NCI-H2171 treated with DMSO at 0.1 percent for 48 hours (cell line): Measurements from ENCODE around the gene USP13.

Experiments
- DNase-seq: peaks from one replicate; lab custom pipeline; 2025; lab: John Stamatoyannopoulos, UW

Gene USP13

GRCh38 chr3:179697736-179698332, 45.0 kb downstream of the USP13 start:
- DNase-seq: no peak

DNA sequence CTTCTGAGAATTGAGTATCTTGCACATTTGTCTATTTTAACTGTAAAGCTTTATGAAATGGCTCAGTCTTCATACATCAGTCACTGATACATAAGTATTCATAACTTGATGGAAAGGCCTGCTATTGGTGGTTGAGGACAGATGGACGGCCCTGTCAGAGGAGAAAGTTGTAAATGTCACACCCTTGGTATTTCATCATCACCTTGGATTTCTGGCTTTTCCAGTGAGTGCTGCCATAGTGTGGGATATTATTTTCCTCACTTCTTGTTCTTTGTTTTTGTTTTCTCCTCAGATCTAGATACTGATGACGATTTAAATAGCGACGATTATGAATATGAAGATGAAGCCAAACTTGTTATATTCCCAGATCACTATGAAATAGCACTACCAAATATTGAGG, 47.9 kb downstream of the USP13 start:
- DNase-seq: no peak

DNA sequence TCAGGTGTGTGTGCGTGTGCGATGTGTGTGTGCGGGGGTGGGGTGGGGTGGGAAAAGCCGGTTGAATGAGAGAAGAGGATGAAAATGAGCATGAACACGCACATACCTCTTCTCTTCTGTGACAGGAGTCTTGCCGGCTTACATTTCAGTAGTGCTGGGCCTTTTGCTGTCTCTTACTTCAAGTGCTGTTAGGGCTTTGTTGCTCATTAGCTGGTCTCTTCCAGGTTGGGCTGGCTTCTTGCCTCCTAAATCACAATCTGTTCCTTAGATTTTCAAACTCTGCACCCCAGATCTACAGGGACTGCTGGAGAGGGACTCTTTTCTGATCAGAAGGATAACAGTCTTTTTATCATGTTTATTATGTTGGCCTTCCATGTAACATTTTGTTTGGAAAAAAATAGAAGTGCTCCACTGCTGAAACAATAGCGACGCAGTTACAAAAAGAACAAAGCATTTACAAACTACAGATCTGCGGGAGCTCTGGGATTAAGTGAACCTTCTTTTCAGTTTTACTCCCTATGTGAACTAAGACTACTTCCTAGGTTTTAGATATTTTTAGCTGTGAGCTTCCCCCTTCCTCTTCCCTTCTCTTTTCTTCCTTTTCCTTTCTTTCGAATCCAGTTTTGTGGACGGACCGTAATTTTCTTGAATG, 48.5 kb downstream of the USP13 start:
- no peak for DNase-seq

GRCh38 chr3:179702271-179702947, 49.6 kb downstream of the USP13 start:
- peak; percentile 78 for DNase-seq

DNA sequence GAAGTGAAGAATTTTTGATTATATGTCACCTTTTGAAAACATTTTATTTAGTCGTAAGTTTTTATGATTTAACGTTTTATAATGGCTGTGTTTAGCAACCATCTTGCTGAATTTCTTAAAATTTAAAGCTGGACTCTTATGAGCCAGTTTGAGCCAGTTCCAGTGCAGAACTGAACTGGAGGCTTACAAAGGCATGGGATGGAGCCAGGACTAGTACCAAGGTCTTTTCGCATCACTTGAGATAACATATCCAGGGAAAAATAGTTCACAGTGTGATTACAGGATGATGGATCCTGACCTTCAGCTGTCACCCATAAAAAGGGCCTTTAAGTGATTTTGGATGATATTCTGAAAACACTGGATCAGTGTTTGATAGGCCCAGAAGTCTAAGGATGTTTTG, 51.0 kb downstream of the USP13 start:
- no peak for DNase-seq

DNA sequence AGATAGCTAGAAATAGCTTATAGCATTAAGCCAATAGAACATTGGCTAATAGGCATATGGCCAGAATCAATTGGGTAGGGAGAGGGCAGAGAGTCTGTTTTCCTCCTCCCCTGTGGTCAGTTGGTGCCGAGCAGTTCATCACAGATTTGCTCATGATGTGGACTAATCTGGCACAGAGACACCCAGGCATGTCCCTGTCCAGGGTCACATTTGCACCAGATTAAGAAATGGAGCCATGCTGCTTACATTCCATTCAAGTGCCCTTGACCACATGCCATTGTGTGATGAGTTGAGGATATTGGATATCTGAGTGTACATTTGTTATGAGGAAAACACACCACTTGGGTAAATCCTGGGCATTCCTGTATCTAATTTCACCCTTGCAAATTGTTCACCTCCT, 53.4 kb downstream of the USP13 start:
- no peak for DNase-seq

DNA sequence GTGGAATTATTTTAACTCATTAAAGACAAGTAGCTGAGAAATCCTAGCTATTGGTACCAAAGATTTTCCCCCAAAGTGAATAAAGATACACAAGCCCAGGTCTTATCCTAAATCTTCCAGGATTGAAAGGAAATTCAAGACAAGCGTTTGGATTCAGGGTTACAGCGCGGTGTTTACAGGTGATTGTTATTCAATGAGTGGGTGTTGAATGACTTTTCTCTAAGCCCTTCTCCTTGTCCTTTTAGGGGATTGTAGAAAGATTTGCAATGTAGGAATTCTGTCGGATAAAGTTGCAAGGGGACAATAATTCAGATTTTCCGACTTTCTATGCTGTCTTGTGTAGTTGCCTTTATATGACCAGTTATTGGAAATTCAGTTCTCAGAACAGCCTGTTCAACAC, 57.2 kb downstream of the USP13 start:
- no peak for DNase-seq

DNA sequence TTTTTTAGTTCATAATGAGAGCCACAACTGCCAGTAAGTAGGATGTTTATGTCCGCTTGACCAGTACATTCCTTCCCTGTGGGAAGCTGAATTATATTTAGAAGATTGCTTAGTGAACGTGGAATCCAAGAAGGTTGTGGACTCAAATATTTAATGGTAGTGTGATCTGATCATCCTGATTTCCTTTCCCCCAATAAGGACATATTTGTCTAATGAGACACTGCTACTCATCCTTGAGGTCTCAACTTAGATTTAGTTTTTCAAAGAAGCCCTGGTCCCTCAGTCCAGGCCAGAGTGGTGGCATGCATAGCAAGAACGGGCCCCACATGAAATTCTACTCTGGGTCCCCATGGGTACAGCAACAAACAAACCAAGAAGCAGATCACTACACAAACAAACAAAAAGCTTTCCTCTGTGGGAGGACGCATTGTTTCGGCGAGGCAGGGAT, 60.8 kb downstream of the USP13 start:
- DNase-seq: no peak

GRCh38 chr3:179715582-179715981, 62.7 kb downstream of the USP13 start:
- DNase-seq: no peak

DNA sequence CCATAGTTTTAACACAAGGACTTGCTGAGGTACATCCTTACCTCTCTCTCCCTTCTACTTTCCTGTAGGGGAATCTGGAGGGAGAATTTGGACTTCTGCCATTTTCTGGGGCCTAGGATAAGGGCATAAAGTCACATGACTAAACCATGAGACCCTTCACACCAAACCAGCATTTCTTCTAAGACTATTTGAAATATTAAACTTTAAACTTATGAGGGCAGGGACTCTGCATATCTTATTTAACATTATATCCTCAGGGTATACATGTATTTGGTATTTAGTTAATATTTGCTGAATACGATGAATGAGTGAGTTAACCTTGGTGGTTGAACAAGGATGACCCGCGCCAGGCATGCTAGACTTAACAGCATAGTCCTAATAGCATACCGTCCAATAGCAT, 63.4 kb downstream of the USP13 start:
- DNase-seq: no peak

- DNase-seq: no peak
Measured at GRCh38 chr3:179716811-179717210, 64.0 kb downstream of the USP13 start.

DNA sequence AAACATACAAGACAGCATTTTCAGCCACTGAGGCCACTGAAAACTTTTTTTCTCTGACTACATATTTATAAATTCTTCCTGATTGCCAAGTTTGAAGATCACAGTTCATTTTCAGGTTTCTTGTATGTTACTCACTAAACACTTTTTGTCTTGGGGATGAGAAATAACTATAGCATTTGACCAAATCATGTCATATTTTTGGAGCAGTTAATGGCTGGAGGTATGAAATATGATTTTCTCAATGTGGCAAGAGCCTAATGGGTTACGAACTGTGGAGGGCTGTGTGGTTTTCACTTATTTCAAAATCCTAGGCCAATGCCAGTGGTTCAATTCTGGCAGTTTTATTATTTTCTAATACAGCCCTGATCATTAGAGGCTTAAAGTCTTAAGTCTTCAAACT, 64.4 kb downstream of the USP13 start:
- no peak for DNase-seq

- no peak for DNase-seq
Measured at GRCh38 chr3:179719048-179719734, 66.4 kb downstream of the USP13 start.

DNA sequence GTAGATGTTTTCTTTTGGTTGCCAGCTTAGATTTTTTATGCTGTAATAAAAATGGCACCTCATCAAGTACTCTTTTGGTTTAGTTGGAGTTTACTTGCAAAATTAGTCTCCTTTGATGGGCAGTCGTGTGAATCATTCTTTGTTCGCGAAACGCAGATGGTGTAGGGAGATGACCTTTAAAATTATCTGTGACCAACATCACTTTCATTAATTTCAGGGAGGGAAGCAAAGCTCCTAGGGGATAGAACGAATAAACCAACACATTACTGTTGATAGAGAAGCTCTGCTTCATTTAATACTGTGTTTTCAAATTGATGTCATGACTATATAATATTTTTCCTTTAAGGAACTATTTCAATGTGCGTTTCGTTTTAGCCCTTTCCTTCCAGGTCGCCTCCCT, 67.4 kb downstream of the USP13 start:
- DNase-seq: no peak

DNA sequence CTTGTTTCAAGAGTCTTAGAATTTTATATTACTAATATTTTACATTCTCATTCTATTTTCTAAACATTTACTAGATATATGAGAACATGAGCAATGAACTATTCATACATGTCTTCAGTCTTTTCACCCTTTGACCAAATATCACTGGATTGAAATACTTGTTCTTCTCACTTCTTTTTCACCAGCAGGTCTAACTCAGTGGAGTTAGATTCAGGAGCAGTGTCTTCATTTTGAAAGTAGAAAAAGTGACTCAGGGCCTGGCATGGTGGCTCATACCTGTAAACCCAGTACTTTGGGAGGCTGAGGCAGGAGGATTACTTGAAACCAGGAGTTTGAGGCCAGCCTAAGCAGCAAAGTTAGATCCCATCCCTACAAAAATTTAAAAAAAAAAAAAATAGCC, 70.8 kb downstream of the USP13 start:
- DNase-seq: no peak

DNA sequence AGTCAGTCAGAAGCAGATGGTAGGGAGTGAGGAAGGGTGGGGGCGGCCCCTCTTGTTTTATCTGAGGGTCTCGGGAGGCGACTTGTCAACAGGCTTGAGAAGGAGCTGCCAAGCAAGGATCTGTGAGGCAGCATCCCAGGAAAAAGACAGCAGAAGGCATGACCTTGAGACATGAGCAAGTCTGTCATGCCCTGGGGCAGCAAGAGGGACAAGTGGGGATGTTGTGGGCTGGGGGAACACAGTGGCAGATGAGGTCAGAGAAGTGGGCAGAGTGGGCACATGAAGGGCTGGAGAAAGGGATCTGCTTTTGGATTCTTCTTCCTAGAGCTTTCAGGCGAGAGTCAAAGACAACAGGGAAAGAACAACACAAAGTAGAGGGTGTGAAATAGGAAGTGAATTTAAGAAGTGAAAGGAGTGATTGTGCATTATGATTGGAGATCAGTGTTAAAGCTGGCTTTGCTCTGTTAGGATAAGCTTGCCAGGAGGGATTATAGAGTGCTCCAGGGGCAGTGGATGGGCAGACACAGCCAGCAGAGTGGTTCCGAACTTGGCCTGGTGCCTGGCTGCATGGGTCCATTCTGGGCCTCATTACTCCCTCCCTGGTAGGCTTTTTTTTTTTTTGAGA, 73.3 kb downstream of the USP13 start:
- DNase-seq: no peak

DNA sequence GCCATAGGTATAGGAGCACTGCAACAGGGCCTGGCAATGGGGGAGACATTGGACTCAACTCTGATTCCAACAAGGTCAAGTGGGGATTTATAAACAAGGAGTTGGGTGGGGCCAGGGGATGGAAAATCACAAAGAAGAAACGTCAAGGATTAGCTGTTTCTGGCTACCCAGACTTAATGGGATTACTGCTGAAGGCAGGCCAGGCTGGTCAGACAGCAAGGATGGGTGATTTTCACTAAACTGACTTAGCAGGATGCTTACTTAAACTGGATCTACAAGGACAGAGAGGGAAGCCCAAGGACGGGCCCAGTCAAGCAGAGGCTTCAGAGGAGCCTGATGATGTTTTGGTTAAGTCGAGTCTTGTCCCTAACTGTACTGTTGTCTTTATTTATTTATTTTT, 76.2 kb downstream of the USP13 start:
- DNase-seq: no peak

DNA sequence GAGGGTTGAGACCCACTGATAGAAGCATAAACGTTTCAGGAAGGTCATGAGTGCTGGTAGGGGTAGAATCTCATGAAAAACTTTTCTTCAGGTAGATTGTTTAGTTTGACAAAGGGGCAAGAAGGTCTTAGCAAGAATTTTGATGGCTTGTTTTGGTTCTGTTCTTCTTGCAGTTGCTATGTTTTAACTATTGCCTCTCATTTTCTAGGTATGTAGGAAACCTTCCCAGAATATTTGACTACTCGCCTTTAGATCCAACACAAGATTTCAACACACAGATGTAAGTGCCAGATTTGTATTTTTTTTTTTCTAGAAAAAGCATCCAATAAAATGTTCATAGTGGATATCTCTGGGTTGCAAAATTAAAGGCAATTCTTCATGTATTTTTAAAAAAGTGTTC, 77.1 kb downstream of the USP13 start:
- DNase-seq: no peak

DNA sequence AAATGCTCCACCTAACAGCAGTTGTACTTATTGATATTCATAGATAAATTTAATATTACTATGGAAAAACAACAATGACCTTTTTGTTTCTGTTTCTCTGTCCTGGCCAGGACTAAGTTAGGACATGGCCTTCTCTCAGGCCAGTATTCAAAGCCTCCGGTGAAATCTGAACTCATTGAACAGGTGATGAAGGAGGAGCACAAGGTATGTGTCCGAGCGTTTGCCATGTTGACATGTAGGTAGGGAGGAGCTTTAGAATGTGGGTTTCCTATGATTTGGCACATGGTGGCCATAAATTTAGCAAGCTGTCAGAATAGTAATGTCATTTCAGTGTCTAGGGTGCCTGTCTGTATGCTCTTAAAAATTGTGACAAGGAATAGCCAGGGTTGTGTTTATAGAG, 77.7 kb downstream of the USP13 start:
- DNase-seq: no peak

DNA sequence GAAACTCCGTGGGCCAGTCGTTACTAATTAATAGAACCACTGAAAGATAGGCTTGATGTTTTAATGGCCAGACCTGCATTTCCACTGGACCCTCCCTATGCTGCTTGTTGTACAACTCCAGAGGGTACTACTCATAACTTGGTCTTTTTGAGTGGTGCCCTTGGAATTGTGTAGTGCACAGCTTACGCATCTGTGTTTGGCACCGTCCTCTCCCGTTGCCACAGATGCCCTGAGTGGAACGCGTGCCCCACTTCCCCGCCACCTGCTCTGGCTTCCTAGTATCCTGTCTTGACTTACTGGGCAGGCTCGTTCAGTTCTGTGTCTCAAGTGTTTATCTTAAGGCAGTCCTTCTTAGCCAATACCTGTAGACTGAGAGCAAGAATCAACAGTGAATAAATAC, 78.7 kb downstream of the USP13 start:
- DNase-seq: no peak

- DNase-seq: no peak
Measured at GRCh38 chr3:179732661-179733348, 80.0 kb downstream of the USP13 start.

DNA sequence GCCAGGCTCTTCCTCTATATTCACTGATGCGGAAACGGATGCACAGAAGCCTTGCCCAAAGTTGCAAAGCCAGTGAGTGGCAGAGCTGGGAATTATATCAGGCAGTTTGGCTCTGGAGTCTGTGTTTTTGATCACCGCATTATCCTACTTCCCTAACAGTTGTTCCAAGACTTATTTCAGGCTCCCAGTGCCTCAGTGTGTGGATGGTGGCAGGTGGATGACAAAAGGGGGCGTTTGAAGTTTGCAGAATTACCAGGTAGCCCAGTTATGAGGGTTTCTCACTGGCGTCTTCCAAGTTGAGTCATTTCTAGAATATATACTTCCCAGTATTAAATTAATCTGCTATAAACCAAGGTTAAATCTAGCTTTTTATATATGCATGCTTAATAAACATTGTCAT, 81.0 kb downstream of the USP13 start:
- no peak for DNase-seq
